Activated naive CD4-positive, alpha-beta T cell treated with anti-CD3 and anti-CD28 coated beads, Interleukin-2, amount 10 ng/mL, durations not matched to agents 7 days and 5 days (primary cell): Measurements from ENCODE around the gene CENPF.

Experiments used
- CTCF ChIA-PET: fragments of 350-600 bp; sonication (Branson Sonifier 250); formaldehyde crosslinking; loops from one replicate; lab custom pipeline; 2021; ENCODE audit warnings: antibody characterized with exemption; lab: Charles Lee
- DNase-seq: peaks from one replicate; pipeline ENCODE4 v3.0.0-alpha.2; 2020
- H3K27ac Mint-ChIP-seq: one replicate; pipeline ENCODE4 v1.8.0; 2021; ENCODE audit warnings: mild to moderate bottlenecking, moderate library complexity, mixed read lengths
- H3K27me3 Mint-ChIP-seq: one replicate; pipeline ENCODE4 v1.8.0; 2021; ENCODE audit warnings: mild to moderate bottlenecking, mixed read lengths
- H3K36me3 Mint-ChIP-seq: one replicate; pipeline ENCODE4 v1.8.0; 2021; ENCODE audit warnings: mixed read lengths
- H3K4me1 Mint-ChIP-seq: one replicate; pipeline ENCODE4 v1.8.0; 2021; ENCODE audit warnings: mixed read lengths
- H3K4me3 Mint-ChIP-seq: one replicate; pipeline ENCODE4 v1.8.0; 2021; ENCODE audit warnings: mild to moderate bottlenecking, moderate library complexity, mixed read lengths
- H3K9me3 Mint-ChIP-seq: one replicate; pipeline ENCODE4 v1.8.0; 2021; ENCODE audit warnings: mixed read lengths

The CENPF gene

DNA sequence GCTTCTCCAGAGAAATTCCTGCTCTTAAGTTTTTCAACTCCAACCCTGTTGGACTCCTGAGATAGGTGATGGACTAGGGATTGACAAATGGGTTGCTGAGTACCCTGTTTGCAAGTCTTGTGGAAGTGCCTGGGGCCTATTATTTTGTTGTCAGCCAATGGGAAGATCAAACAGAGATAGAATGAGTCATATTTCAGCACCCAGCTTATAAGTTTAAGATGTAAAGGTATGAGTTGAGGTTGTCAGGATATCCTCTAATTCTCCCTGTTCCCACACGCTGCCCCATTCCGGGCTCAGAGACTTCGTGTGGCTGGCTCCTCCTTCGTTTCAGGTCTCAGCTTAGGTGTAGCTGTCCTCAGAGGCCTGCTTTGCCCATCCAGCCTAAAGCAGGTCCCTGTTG, 91.8 kb downstream of the CENPF start:
- H3K27me3 Mint-ChIP-seq, result no peaks in the 10 kb centered on the region
- no peak for DNase-seq
- H3K27ac Mint-ChIP-seq, result no peak overlapping the region
- H3K36me3 Mint-ChIP-seq, result no peaks in the 10 kb centered on the region
- H3K9me3 Mint-ChIP-seq, result no peaks in the 10 kb centered on the region
- no peaks in the 10 kb centered on the region for H3K4me1 Mint-ChIP-seq
- H3K4me3 Mint-ChIP-seq, result no peak overlapping the region
- CTCF ChIA-PET, result no interaction called here

DNA sequence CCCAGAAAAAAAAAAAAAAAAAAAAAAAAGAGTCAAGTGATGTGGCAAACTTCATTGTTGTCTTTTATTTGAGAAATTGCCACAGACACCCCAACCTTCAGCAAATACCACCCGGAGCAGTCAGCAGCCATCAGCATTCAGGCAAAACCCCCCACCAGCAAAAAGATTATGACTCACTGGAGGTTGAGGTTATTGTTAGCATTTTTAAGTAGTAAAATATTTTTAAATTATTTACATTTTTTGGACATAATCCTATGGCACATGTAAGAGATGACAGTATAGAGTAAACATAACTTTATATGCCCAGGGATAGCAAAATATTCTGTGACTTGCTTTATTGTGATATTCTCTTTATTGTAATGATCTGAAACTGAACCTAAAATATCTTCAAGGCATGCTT, 95.6 kb downstream of the CENPF start:
- Mint-ChIP-seq H3K27me3 (no peaks in the 10 kb centered on the region), H3K36me3 (no peaks in the 10 kb centered on the region), H3K4me3 (no peak overlapping the region), H3K4me1 (no peaks in the 10 kb centered on the region), H3K27ac (no peak overlapping the region), H3K9me3 (no peaks in the 10 kb centered on the region)
- no peak for DNase-seq
- CTCF ChIA-PET, result no interaction called here

DNA sequence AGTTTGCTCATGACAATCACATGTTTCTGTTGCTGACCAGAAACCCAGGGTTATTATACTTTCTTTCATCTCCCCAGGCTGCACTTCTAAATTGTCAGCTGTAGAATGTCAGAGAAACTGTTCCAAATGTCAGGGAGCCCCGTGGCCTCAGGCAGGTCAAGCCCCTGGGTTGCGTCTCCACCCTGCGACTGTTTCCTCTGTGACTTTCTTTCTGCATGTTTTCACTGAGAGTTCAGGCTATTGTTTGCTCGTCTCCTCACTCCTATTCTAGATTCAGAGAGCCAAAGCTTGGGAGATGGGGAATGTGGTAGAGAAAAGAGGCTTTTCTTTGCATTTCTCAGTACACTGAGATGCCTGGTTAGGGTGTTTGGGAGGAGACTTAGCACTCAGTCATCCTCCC, 97.4 kb downstream of the CENPF start:
- H3K27ac Mint-ChIP-seq, result no peak overlapping the region
- CTCF ChIA-PET, result no interaction called here
- no peak overlapping the region for H3K4me3 Mint-ChIP-seq
- H3K9me3 Mint-ChIP-seq, result no peaks in the 10 kb centered on the region
- H3K36me3 Mint-ChIP-seq, result no peaks in the 10 kb centered on the region
- H3K27me3 Mint-ChIP-seq, result peaks cover 2% of the 10 kb centered on the region
- no peaks in the 10 kb centered on the region for H3K4me1 Mint-ChIP-seq
- no peak for DNase-seq

DNA sequence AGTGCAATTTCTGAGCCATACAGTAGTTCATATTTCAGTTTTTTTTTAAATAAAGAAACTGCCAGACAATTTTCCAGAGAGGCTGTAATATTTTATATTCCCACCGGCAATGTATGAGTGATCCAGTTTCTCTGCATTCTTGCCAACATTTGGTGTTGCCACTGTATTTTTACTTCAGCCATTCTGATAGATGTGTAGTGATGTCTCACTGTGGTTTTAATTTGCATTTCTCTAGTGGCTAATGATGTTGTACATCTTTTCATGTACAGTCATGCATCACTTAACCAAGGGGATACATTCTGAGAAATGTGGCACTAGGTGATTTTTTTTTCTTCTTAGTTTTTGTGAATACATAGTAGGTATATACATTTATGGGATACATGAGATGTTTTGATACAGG, 99.6 kb downstream of the CENPF start:
- H3K27me3 Mint-ChIP-seq, result peaks cover 3% of the 10 kb centered on the region
- no peak overlapping the region for H3K27ac Mint-ChIP-seq
- H3K9me3 Mint-ChIP-seq, result no peaks in the 10 kb centered on the region

DNA sequence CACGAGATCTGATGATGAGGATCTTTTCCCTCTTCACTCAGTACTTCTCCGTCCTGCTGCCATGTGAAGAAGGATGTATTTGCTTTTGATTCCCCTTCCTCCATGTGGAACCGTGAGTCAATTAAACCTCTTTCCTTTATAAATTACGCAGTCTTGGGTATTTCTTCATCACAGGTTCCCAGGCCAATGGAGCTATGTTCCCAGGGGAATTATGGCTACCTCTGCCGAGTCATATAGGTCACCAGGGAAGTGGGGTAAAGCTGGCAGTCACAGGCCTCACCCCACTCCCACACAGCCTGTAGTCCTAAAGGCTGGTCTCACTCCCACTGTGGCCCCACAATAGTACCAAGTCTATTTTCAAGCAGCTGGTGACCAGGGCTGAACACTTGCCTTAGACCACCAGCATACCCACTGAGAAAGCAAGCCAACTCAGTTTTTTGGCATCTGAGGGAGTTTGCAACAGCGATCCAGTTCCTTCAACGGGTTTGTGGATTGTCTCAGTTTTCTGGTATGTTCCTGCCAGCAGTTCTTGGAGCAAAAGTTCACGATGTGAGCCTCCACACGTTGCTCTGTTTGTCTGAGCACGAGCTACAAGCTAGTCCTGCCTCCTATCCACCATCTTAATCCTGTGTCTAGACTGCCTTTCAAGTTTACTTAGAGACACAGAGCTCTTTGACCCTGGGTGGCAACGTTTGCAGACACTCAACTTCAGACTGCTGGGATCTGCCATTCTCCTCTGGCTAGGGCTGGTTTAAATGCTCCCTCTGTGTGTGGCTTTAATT, 104.5 kb downstream of the CENPF start:
- H3K27ac Mint-ChIP-seq, result no peak overlapping the region
- H3K9me3 Mint-ChIP-seq, result no peaks in the 10 kb centered on the region
- no peak for DNase-seq
- no peaks in the 10 kb centered on the region for H3K4me1 Mint-ChIP-seq
- H3K27me3 Mint-ChIP-seq, result peaks cover 3% of the 10 kb centered on the region
- H3K36me3 Mint-ChIP-seq, result no peaks in the 10 kb centered on the region
- H3K4me3 Mint-ChIP-seq, result no peak overlapping the region
- CTCF ChIA-PET, result no interaction called here

More for the DNA sequence above, 99.6 kb downstream of the CENPF start:
- Mint-ChIP-seq H3K4me3 (no peak overlapping the region), H3K36me3 (no peaks in the 10 kb centered on the region), H3K4me1 (no peaks in the 10 kb centered on the region)
- CTCF ChIA-PET, result no interaction called here
- no peak for DNase-seq

DNA sequence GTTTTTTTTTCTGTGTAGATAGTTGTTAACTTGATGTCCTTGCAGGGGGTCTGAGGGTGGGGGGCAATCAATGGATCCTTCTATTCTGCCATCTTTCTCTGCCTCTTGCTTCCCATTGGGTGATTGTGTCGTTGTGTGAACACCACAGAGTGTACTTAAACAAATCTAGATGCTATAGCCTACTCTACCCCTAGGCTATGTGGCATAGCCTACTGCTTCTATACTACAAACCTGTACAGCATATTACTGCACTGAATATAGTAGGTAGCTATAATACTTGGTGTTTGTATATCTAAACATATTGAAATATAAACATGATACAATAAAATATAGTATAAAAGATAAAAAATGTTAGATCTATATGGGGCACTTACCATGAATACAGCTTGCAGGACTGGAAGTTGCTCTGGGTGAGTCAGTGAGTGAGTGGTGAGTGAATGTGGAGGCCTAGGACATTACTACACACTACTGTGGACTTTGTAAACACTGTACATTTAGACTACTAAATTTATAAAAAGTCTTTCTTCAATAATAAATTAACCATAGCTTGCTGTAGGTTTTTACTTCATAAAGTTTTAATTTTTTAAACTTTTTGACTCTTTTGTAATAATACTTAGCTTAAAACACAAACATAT, 105.4 kb downstream of the CENPF start:
- no peak overlapping the region for H3K4me3 Mint-ChIP-seq
- peaks cover 3% of the 10 kb centered on the region for H3K27me3 Mint-ChIP-seq
- H3K4me1 Mint-ChIP-seq, result no peaks in the 10 kb centered on the region
- H3K9me3 Mint-ChIP-seq, result no peaks in the 10 kb centered on the region
- no peak for DNase-seq
- no peak overlapping the region for H3K27ac Mint-ChIP-seq
- CTCF ChIA-PET, result no interaction called here
- H3K36me3 Mint-ChIP-seq, result no peaks in the 10 kb centered on the region

DNA sequence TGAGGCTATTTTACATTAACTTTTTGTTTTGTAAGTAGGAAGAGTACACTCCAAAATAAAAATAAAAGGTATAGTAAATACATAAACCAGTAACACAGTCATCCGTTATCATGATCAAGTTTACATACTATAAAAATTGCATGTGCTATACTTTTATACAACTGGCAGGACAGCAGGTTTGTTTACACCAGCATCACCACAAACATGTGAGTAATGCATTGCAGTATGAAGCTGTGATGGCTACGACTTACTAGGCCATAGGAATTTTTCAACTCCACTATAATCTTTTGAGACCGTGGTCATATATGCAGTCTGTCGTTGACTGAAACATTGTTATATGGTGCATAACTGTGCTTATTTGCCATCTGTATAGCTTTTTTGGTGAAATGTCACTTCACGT, 106.2 kb downstream of the CENPF start:
- H3K4me3 Mint-ChIP-seq, result no peak overlapping the region
- H3K9me3 Mint-ChIP-seq, result no peaks in the 10 kb centered on the region
- no peaks in the 10 kb centered on the region for H3K36me3 Mint-ChIP-seq
- peaks cover 3% of the 10 kb centered on the region for H3K27me3 Mint-ChIP-seq
- DNase-seq, result no peak
- CTCF ChIA-PET, result no interaction called here
- H3K27ac Mint-ChIP-seq, result no peak overlapping the region
- no peaks in the 10 kb centered on the region for H3K4me1 Mint-ChIP-seq

DNA sequence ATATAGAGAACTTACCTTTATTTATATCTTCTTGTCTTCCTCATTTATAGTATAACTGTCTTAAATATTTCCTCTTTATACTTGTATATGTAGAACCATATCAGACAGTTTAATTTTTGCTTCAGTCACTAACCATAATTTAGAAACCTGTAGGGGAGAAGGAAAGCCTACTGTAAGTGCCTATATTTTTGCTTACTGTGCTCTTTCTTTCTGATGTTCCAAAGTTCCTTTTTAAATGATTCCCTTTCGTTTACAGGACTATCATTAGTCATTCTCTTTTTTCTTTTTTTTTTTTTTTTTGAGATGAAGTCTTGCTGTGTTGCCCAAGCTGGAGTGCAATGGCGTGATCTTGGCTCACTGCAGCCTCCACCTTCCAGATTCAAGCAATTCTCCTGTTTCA, 109.7 kb downstream of the CENPF start:
- Mint-ChIP-seq H3K36me3 (no peaks in the 10 kb centered on the region), H3K4me3 (no peak overlapping the region), H3K4me1 (no peaks in the 10 kb centered on the region), H3K9me3 (no peaks in the 10 kb centered on the region), H3K27me3 (no peaks in the 10 kb centered on the region), H3K27ac (no peak overlapping the region)
- CTCF ChIA-PET, result no interaction called here
- no peak for DNase-seq
